Measurements from ENCODE around the gene PIP4K2B.
A peak's percentile ranks its signal among the peaks of the same experiment; 100 is the strongest.

Gene PIP4K2B

DNA sequence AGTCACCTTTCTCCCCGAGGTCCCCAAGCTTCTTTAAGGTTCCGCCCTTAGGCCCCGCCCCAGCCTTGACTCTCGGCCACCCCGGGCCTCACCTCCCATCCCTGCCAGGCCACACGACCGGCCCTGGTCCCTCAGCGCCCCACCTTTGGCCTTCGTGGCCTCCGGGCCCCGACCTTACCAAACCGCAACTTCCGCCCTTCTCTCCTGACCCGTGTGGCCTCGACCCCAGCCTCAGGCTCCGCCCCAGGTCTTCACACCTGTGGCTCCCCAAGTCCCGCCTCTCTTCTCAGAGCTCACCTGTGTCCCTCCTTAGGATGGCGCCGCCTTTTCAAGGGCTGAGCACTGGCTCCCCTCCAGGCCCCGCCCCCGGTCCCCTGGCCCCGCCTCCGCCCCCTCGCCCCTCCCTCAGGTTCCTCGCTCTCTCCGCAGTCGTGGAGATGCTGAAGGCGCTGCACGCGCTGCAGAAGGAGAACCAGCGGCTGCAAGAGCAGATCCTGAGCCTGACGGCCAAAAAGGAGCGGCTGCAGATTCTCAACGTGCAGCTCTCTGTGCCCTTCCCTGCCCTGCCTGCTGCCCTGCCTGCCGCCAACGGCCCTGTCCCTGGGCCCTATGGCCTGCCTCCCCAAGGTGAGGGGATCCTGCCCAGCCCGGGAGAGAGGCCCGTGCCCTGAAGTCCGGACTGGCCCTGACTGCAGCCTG is 79.3 kb downstream of the PIP4K2B start:
- H3K4me3 Mint-ChIP-seq, result no peak overlapping the region
- no peaks in the 10 kb centered on the region for H3K9me3 Mint-ChIP-seq
- peaks cover 38% of the 10 kb centered on the region for H3K36me3 Mint-ChIP-seq (ENCODE audit: low read depth)
- peak overlapping the region; percentile 59 for H3K27ac Mint-ChIP-seq
- peaks cover 17% of the 10 kb centered on the region for H3K4me1 Mint-ChIP-seq (ENCODE audit: low read depth)
- H3K27me3 Mint-ChIP-seq (ENCODE audit: low read depth), result no peaks in the 10 kb centered on the region

GRCh38 chr17:38719289-38719942 is 79.9 kb downstream of the PIP4K2B start:
- no peak overlapping the region for H3K27ac Mint-ChIP-seq
- no peaks in the 10 kb centered on the region for H3K9me3 Mint-ChIP-seq
- H3K27me3 Mint-ChIP-seq (ENCODE audit: low read depth), result no peaks in the 10 kb centered on the region
- H3K4me1 Mint-ChIP-seq (ENCODE audit: low read depth), result peaks cover 21% of the 10 kb centered on the region
- H3K36me3 Mint-ChIP-seq (ENCODE audit: low read depth), result peaks cover 38% of the 10 kb centered on the region
- H3K4me3 Mint-ChIP-seq, result no peak overlapping the region

DNA sequence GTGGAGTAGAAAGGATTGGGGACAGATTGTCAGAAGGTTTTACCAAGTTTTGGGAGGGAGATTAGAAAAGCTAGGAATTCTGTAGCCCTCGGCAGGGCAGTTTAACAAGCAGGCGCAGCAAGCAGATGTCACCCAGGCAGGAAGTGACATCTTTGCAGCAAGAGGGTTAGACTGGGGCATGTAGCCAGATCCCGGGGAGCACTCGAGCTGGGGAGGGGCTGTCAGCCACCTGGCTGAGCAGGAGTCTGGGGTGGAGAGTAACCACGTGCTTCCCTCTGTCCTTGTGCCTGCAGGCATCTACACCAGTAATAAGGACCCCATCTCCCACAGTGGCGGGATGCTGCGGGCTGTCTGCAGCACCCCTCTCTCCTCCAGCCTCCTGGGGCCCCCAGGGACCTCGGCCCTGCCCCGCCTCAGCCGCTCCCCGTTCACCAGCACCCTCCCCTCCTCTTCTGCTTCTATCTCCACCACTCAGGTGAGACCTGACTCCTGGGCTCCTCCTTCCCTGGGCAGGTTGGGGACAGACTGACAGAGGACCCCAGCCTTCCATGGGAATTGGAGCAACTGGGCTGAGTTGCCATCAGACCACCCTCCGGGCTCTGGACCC is 82.1 kb downstream of the PIP4K2B start:
- H3K27ac Mint-ChIP-seq, result no peak overlapping the region
- H3K36me3 Mint-ChIP-seq (ENCODE audit: low read depth), result peaks cover 38% of the 10 kb centered on the region

DNA sequence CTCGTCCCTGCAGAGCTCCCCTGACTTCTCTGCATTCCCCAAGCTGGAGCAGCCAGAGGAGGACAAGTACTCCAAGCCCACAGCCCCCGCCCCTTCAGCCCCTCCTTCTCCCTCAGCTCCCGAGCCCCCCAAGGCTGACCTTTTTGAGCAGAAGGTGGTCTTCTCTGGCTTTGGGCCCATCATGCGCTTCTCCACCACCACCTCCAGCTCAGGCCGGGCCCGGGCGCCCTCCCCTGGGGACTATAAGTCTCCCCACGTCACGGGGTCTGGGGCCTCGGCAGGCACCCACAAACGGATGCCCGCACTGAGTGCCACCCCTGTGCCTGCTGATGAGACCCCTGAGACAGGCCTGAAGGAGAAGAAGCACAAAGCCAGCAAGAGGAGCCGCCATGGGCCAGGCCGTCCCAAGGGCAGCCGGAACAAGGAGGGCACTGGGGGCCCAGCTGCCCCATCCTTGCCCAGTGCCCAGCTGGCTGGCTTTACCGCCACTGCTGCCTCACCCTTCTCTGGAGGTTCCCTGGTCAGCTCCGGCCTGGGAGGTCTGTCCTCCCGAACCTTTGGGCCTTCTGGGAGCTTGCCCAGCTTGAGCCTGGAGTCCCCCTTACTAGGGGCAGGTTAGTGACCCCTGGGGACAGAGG is 82.9 kb downstream of the PIP4K2B start:
- Mint-ChIP-seq H3K9me3 (no peaks in the 10 kb centered on the region), H3K27ac (no peak overlapping the region), H3K4me3 (no peak overlapping the region), H3K27me3 (ENCODE audit: low read depth) (no peaks in the 10 kb centered on the region), H3K4me1 (ENCODE audit: low read depth) (peaks cover 23% of the 10 kb centered on the region), H3K36me3 (ENCODE audit: low read depth) (peaks cover 37% of the 10 kb centered on the region)

More for the DNA sequence above, 82.1 kb downstream of the PIP4K2B start:
- Mint-ChIP-seq H3K4me1 (ENCODE audit: low read depth) (peaks cover 23% of the 10 kb centered on the region), H3K27me3 (ENCODE audit: low read depth) (no peaks in the 10 kb centered on the region), H3K9me3 (no peaks in the 10 kb centered on the region), H3K4me3 (no peak overlapping the region)
